Suppressor macrophage treated with lipopolysaccharide for 1 hour (primary cell): ENCODE data around the gene ASXL1.
"Not testable (repeated sequence)": the region's sequence is repeated elsewhere in the genome, so short reads cannot be mapped to it uniquely, and the experiment has no call there.

Source experiments
- DNase-seq, 3 donors: peaks; one replicate each; pipeline ENCODE4 v3.0.0-alpha.2; 2020 to 2022

ASXL1 gene

DNA sequence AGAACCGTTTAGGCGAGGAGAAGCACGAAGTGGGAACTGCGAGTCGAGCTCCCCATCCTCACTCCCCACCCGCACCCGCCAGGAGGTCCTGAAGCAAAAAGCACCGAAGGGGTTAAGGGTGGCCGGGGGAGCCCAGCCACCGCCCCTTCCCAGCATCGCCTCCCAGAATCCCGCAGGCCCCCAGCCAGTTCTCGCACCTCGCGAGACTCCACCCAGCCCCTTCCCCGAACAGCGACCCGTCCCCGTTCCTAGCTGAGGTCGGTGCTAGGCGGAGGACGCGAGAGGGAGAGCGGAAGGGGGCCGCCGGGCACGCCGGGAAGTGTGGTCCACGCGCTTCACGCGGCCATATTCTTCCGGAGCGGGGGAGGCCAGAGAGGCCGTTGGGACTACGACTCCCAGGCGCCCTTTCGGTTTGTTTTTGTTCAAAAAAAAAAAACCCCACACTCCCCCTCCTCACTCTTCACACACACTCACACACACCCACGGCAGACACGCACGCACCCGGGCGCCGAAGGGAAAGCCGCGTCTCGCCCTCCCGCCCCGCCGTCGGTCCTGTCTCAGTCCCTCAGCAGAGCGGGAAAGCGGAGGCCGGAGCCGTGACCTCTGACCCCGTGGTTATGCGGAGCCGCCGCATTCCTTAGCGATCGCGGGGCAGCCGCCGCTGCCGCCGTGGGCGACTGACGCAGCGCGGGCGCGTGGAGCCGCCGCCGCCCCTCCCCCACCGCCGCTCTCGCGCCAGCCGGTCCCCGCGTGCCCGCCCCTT is at the start of gene ASXL1:
ASXL1 (plus strand) TSS at position 463 of the 763 bp plus-strand sequence. CDS start 445 bp downstream, outside the sequence.
- DNase-seq: peak; percentile 96 to 97 (median 96)

DNA sequence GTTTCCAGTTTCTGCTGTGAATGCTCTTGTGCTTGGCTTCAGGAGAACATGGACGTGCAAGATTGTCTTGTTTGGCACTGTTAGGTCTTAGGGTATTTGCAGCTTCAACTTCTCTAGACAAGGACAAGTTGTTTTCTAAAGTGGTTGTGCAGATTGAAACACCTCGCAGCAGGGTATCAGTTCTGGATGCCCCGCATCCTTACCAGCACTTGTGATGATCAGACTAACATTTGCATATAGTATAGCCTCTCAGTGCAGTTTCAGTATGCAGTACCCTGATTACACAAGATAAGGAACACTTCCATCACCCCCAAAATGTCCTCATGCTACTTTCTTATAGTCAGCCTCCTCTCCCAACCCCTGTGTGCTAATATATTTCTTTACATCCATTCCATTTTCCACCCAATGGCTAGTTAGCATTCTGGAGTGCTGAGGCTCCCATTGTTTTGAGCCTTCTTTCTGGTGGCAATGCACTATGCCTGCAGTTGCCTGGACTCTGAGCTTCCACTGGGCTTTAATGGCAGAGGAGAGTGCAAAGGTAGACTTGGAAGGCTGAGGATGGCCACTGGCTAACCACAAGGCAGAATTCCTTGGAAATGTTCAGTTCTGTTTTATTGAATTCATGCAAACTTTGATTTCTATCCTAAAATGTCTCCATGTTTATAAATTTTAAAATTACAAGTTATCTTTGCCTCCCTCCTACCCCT is 45.3 kb upstream of the ASXL1 start:
- DNase-seq: no peak

DNA sequence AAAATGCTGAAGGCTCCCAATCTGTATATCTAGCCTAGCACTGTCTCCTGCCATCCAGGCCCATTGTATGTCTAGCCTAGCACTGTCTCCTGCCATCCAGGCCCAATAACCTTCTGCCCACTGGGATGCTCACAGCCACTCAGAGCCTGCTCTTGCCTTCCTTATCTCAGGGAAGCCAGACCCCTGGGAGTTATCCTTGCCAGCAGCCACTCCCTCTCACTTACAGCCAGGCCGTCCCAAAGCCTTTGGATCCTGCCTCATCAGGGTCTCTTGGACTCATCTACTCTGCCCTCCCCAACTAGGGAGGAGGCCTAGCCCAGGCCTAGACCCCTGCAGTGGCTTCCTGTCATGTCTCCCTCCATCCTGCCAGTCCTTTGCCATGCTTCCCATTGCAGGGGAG is 43.4 kb upstream of the ASXL1 start:
- no peak for DNase-seq

DNA sequence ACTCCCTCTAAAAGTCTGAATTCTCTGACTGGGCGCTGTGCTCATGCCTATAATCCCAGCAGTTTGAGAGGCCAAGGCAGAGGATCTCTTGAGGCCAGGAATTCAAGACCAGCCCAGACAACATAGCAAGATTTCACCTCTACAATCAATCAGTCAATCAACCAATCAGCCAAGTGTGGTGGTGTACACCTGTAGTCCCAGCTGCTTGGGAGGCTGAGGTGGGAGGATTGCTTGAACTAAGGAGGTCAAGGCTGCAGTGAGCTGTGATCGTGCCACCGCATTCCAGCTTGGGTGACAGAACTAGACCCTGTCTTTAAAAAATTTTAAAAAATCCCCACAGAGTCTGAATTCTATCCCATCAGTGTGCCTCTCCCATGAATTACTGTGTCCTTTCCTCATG is 42.7 kb upstream of the ASXL1 start:
- DNase-seq: no peak

DNA sequence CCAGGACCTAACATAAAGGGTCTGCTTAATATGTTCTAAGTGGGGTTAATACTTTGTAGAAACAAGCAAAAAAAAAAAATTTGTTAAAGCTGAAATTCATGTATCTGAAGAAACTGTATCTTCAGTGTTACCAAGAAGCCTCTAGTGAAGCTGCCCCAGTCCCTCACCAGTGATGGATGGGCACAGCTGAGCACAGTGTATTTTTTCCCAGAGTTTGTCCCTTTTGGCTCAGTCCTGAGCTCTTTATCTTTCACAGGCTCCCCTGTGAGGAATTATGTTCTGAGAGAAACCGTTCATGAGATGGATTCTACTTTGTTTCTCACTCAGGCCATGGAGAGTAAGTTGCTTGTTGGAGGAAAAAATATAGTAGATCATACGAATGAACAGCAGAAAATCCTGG is 42.2 kb upstream of the ASXL1 start:
- no peak for DNase-seq

DNA sequence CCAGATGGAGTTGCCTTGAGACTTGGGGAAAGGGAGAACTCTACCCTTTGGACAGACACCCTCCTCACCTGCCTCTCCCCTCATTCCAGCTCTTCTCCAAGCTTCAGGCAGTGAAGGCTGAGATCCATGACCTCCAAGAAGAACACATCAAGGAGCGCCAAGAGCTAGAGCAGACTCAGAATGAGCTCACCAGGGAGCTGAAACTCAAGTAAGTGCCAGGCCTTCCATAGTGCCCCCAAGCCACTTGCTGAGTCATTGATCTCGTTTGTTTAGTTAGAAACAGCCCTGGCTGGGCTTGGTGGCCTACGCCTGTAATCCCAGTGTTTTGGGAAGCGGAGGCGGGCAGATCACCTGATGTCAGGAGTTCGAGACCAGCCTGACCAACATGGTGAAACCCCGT is 41.5 kb upstream of the ASXL1 start:
- DNase-seq: no peak

DNA sequence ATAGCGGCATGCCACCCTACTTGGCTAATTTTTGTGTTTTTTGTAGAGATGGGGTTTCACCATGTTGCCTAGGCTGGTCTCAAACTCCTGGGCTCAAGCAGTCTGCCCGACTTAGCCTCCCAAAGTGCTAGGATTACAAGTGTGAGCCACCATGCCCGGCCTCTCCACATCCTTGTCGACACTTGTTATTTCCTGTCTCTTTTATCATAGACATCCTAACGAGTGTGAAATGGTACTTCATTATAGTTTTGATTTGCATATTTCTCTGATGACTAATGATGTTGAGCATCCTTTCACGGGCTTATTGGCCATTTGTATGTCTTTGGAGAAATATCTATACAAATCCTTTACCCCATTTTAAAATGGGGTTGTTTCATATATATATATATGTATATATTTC is 39.0 kb upstream of the ASXL1 start:
- DNase-seq: no peak

DNA sequence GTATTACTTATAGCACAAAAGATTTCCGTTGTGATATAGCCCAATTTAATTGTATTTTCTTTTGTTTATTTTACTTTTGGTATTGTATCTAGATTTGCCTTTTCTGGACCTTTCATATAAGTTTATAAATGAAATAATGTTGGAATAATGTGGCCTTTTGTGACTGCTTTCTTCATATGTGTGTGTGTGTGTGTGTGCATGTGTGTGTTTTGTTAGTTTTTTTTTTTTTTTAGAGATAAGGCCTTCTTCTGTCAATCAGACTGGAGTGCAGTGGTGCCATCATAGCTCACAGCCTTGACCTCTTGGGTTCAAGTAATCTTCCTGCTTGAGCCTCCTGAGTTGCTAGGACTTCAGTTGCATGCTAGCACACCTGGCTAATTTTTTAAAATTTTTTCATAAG is 37.8 kb upstream of the ASXL1 start:
- DNase-seq: no peak

DNA sequence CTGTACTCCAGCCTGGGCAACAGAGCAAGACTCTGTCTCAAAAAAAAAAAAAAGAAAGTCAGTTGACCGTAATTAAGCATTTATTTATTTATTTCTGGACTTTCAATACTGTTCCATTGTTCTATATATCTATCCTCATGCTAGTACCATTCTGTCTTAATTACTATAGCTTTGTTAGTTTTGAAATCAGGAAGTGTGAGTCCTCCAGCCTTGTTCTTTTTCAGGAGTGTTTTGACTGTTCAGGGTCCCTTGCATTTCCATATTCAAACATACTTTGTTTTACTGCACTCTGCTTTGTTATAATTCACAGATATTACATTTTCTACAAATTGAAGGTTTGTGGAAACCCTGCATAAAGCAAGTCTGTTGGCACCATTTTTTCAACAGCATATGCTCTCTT is 36.7 kb upstream of the ASXL1 start:
- no peak for DNase-seq

DNA sequence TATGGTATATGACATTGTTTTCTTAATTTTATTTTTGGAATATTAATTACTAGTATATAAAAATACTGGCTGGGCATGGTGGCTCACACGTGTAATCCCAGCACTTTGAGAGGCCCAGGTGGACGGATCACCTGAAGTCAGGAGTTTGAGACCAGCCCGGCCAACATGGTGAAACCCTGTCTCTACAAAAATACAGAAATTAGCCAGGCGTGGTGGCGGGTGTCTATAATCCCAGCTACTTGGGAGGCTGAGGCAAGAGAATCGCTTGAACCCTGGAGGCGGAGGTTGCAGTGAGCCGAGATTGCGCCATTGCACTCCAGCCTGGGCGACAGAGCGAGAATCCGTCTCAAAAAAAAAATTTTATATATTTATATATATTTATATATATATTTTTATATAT is 35.9 kb upstream of the ASXL1 start:
- not testable (repeated sequence) for DNase-seq

DNA sequence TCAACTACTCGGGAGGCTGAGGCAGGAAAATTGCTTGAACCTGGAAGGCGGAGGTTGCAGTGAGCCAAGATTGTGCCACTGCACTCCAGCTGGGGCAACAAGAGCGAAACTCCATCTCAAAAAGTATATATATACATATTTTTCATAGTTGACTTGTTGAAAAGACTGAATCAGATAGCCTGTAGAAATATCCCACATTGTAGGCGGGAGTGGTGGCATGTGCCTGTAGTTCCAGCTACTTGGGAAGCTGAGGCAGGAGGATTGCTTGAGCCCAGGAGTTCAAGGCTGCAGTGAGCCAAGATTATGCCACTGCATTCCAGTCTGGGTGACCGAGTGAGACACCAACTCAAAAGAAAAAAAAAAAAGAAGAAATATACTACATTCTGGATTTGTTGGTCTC is 34.4 kb upstream of the ASXL1 start:
- DNase-seq: not testable (repeated sequence)

DNA sequence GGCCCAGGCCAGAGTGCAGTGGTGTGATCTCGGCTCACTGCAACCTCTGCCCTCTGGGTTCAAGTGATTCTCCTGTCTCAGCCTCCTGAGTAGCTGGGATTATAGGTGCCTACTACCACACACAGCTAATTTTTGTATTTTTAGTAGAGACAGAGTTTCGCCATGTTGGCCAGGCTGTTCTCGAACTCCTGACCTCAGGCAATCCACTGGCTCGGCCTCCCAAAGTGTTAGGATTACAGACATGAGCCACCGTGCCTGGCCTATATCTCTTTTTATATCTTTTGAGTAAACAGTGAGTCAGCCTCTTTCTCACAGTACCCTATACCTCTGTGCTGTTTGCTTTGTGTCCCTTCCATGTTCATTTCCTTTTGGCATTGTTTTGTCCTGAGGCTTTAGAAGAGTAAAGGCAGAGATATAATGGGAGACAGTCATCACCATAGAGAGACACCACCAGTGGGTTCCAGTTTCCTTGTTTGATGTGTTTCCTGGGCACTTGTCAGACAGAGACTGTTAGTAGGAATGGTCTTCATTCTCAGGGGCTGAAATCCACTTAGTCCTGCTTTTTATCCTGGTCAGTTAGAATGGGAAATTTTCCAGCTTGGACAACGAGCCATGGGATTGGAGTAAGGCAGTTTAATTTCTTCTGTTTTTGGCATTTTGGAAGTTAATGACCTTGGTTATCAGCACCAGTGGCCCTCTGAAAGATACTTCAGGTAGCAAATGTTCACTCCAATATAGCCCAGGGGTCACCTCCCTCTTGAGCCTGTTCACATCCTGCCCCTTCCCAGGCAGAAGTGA is 32.2 kb upstream of the ASXL1 start:
- no peak for DNase-seq

DNA sequence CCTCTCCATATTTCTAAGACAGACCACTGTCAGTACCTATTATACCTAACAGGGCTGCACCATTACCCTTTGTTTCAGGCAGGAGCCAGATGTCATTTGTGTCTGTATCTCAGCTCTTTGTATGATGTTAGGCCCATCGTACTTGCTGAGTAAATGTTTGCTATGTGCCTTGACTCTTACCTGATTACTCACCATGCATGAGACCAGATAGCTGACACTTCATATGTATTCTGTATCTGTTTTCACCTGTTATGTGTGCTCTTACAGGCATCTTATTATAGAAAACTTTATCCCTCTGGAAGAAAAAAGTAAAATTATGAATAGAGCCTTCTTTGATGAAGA is 31.7 kb upstream of the ASXL1 start:
- DNase-seq: no peak

DNA sequence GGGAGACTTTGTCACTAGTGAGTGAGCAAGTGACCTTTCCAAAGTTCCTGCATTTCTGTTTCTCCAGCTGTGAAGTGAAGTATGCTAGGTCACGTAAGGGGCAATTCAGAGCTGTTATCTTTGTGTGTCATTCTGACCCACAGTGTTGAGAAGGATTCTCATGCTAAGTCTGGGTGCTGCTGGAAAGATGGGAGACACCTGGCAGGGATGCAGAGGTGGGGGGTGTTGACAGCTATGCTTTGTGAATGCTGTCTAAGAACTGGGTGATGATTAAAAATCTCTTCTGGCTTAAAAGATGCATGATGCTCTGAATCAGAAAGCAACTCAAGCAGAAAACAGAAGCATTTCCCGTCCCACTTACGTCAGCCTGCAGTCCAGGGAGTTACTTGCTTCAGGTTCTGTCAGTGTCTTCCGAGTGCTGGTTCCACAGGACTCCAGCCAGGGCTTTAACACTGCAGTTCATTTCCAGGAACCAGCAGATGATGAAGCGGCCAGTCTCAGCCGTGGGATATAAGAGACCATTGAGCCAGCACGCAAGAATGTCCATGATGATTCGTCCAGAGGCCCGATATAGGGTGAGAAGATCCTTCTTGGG is 30.9 kb upstream of the ASXL1 start:
- no peak for DNase-seq

DNA sequence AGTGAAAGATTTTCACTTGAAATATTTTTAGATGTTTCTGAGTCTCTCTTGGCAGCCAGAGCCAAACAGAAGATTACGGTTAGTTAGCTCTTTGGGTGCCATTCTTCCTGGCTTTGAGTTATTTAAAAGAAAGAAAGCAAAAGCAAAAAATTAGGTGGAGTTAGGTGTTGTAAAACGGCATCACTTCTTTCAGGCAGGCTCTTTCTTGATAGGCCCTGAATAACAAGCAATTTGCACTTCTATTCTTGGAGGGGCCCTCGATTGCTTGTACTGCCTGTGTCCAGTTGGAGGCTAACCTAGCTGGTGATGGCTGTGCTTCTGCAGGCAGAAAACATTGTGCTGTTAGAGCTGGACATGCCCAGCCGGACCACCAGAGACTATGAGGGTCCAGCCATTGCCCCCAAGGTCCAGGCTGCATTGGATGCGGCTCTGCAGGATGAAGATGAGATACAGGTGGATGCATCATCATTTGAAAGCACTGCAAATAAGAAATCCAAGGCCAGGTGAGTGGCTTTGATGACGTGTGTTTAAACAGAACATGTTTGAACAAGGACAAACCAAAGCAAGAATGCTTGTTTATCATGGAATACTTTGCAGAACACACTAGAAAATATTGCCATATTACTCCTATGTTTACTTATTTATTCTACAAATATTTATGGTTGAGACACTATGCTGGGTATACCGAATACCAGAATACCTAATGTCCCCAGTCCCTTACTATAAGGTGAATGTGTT is 28.1 kb upstream of the ASXL1 start:
- DNase-seq: no peak

DNA sequence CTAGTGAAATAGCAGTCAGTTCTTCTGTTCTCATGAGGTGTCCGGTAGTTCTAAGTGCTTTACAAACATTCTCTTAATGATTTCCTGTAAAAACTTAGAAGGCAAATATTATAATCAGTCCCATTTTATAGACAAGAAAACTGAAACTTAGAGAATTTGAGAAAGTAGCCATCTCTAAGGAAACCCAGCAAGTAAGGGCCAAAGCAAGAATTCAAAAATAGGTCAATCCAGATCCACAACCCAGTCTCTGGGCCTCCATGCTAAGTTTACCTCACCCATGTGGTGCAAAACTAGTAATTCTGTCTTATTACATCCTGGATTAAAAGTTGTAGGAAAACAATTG is 27.6 kb upstream of the ASXL1 start:
- DNase-seq: no peak

DNA sequence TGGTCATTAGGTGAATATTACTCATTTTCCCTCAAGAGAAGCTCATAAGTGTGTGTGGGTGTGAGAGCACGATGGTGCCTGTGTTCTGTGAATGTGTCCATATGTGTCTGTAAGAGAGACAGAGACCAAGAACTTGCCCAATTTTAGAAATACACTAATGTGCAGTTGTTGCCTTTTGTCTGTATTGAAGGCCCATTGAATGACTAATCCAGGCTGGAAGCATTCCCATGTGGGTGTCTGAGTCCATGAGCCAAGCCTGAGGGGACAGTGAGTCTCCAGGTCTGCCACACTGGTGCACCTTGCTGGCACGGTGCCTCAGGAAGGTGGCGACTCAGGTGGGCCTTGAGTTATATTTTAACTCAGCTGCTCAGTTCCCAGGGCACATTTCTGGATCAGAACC is 25.5 kb upstream of the ASXL1 start:
- DNase-seq: peak; percentile 58 to 87 (median 70)

DNA sequence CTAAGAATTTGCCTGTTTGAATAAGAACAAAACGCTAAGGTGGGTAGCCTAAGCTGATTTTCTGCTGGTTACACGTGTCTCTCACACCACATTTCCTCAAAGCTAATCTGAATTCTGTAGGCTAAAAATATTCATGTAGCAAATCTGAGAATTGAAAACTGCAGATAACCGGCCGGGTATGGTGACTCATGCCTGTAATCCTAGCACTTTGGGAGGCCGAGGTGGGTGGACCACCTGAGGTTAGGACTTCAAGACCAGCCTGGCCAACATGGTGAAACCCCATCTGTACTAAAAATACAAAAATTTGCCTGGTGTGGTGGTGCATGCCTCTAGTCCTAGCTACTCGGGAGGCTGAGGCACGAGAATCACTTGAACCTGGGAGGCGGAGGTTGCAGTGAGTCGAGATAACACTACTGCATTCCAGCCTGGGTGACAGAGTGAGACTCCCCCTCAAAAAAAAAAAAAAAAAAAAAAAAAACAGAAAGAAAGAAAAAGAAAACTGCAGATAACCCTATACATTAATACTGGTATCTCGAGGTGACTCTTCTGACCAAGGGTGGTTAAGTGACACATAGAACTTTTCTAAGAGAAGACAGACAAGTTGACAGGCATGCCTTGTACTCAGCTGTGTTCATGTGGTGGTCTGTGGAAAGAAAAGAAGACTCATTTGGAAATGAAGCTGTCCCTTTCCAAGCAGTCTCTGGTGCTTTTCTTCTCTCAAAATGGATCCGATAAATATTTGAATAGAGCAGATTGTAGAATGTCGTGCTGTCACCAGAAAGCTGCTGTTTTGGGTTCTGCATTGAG is 24.7 kb upstream of the ASXL1 start:
- DNase-seq: no peak

DNA sequence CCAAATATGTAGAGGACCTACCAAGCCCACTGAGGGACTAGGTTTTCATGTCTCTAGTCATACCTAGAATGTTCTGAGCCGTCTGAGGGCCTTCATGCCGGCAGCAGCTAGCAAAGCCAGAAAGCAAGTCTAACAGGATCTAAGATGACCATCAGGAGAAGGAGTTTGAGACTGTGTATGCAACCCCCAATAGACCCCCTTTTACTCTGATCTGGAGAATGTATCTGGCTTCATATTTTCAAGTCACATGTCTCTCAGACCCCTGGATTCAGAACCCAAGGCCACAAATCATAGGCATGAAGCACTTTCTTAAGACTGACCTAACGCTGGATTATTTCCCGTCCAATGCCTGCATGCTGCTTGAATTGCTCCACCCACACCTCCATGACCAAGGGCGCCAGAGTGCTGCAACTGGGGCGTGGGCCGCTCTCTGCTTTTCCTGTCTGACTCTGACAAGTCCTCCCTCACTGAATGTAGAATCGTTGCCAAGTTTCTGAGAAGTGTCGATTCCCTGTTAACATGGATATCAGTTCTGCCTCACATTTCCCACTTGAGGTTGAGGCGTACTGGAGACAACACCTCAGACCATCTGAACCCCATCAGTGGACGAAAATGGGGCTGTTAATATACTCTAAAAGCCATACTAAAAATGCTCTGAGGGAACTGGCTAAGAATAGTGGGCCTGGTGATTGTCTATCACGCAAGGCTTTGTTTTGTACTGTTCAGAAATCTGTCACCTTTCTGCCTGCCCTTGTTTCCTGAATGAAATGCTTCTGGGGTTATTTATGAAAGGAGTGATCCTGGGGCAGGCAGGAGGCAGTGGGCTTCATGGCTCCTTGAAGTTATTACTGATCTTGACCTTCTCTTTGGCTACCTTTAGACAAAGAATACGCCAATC is 23.9 kb upstream of the ASXL1 start:
- DNase-seq: peak; percentile 86 to 88 (median 87)

DNA sequence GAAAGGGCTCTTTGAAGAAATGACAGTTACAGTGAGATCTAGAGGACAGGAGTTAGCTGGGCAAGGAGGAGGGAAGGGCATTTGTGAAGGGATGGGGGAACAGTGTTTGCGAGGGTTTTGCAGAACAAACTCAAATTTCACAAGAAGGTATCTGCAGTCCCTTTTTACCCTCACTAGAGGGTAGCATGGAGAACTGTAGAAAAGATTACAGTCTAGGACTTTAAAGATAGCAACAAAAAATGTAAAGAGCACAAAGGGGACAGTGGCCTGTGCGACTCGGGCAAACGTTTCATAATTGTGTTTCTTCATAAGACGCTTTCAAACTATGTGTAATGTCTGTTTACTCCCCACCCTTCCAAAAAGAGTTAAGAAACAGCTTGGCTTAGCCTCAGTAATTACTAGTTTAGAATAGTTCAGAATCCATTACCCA is 21.2 kb upstream of the ASXL1 start:
- DNase-seq: peak; percentile 68 to 82 (median 81)
